H1 (cell line): ENCODE results near the gene CCNT2. TPM values are rescaled to one million over a fixed set of nuclear protein-coding genes. Genes with fewer than 3 reads are reported as not detected.

Experiments
- CTCF ChIA-PET: fragments of 300-600 bp; sonication (Branson Sonifier 250); formaldehyde crosslinking; loops from one replicate; lab custom pipeline; 2021; ENCODE audit not compliant: partially characterized antibody; lab: Charles Lee
- POLR2A ChIA-PET: fragments of 300-600 bp; sonication (Branson Sonifier 250); formaldehyde crosslinking; loops from one replicate; lab custom pipeline; 2021; ENCODE audit warnings: inconsistent platforms; ENCODE audit not compliant: partially characterized antibody; lab: Charles Lee
- DNase-seq, 2 experiments: peaks; one replicate each; pipeline versions ENCODE4 v3.0.0 to v3.0.0-alpha.2; 2010 to 2022; ENCODE audit warnings: low spot score in 2 of 2, low read depth in 1 of 2, mixed read lengths in 1 of 2
- FAIRE-seq: peaks from 2 replicates; lab custom pipeline; 2011; peaks lifted over from hg19 to GRCh38; lab: Jason Lieb, UNC
- H2AFZ ChIP-seq: 2 replicates; pipeline ENCODE4 v1.8.1; 2012; ENCODE audit warnings: low read length, inconsistent platforms
- H2AK5ac ChIP-seq: 2 replicates; pipeline ENCODE4 v1.6.1; 2013; ENCODE audit warnings: low read depth, low read length
- H2BK120ac ChIP-seq: replicated peaks from 2 replicates; pipeline ENCODE3; 2013; ENCODE audit warnings: low read depth, low read length, inconsistent platforms
- H2BK12ac ChIP-seq: 2 replicates; pipeline ENCODE4 v1.6.1; 2013; ENCODE audit warnings: low read depth, low read length
- H2BK15ac ChIP-seq: 2 replicates; pipeline ENCODE4 v1.6.1; 2013; ENCODE audit warnings: low read length
- H2BK20ac ChIP-seq: 2 replicates; pipeline ENCODE4 v1.6.1; 2013; ENCODE audit warnings: low read length
- H2BK5ac ChIP-seq: 2 replicates; pipeline ENCODE4 v1.6.1; 2013; ENCODE audit warnings: low read depth, low read length
- H3K14ac ChIP-seq: 2 replicates; pipeline ENCODE4 v1.6.1; 2013; ENCODE audit warnings: inconsistent platforms; ENCODE audit not compliant: insufficient read length
- H3K18ac ChIP-seq: 2 replicates; pipeline ENCODE4 v1.6.1; 2013; ENCODE audit warnings: low read length; ENCODE audit errors: extremely low read depth
- H3K23ac ChIP-seq: 2 replicates; pipeline ENCODE4 v1.6.1; 2013; ENCODE audit warnings: inconsistent platforms; ENCODE audit not compliant: insufficient read length
- H3K23me2 ChIP-seq: 2 replicates; pipeline ENCODE4 v1.6.1; 2013; ENCODE audit warnings: low read depth, low read length
- H3K27ac ChIP-seq: 2 replicates; pipeline ENCODE4 v1.6.1; 2011; ENCODE audit warnings: low read depth, low read length, inconsistent platforms
- H3K27me3 ChIP-seq, 4 experiments: replicated peaks in 1 of 4; 1 replicate in 1 of 4; 2 replicates in 3 of 4; pipeline versions ENCODE4 v1.6.1 to v1.8.1; 2011 to 2013; ENCODE audit warnings: low read length in 3 of 4, mild to moderate bottlenecking in 3 of 4, inconsistent platforms in 2 of 4, mixed read lengths in 2 of 4, moderate library complexity in 1 of 4; ENCODE audit not compliant: control insufficient read depth in 3 of 4, insufficient read depth in 3 of 4; ENCODE audit errors: extremely low read depth in 1 of 4
- H3K36me3 ChIP-seq, 4 experiments: 2 replicates each; pipeline versions ENCODE4 v1.6.1 to v1.8.1; 2011 to 2013; ENCODE audit warnings: mild to moderate bottlenecking in 4 of 4, low read length in 3 of 4, moderate library complexity in 2 of 4, control low read depth in 1 of 4, inconsistent platforms in 1 of 4; ENCODE audit not compliant: insufficient read depth in 4 of 4, control insufficient read depth in 2 of 4
- H3K4ac ChIP-seq: replicated peaks from 2 replicates; pipeline ENCODE3; 2013; ENCODE audit warnings: low read length, low read depth, mixed read lengths, inconsistent platforms; ENCODE audit not compliant: insufficient read length
- H3K4me1 ChIP-seq, 4 experiments: replicated peaks in 1 of 4; 1 replicate in 1 of 4; 2 replicates in 3 of 4; pipeline versions ENCODE4 v1.6.1 to v1.8.1; 2011 to 2013; ENCODE audit warnings: low read length in 3 of 4, inconsistent platforms in 2 of 4, mixed read lengths in 1 of 4; ENCODE audit not compliant: insufficient read depth in 4 of 4, control insufficient read depth in 3 of 4
- H3K4me2 ChIP-seq, 2 experiments: 2 replicates each; pipeline versions ENCODE4 v1.6.1 to v1.8.1; 2011 to 2013; ENCODE audit warnings: low read depth in 2 of 2, low read length in 2 of 2, control low read depth in 1 of 2, inconsistent platforms in 1 of 2, mild to moderate bottlenecking in 1 of 2; ENCODE audit not compliant: insufficient read depth in 1 of 2
- H3K4me3 ChIP-seq, 4 experiments: fragments of 200-600, 300-600 bp in 1 of 4; sonication (generic), shearing (Covaris generic), sonication (Bioruptor Twin) in 1 of 4; 2 replicates each; pipeline versions ENCODE4 v1.5.1 to v1.8.1; 2011 to 2016; ENCODE audit warnings: low read length in 4 of 4, low read depth in 3 of 4, control low read depth in 2 of 4, inconsistent platforms in 2 of 4, mild to moderate bottlenecking in 2 of 4, mixed read lengths in 1 of 4, moderate library complexity in 1 of 4; ENCODE audit not compliant: insufficient read depth in 2 of 4; ENCODE audit errors: extremely low read depth in 1 of 4
- H3K56ac ChIP-seq: replicated peaks from 2 replicates; pipeline ENCODE3; 2013; ENCODE audit warnings: low read depth, mild to moderate bottlenecking, mixed read lengths, low read length, inconsistent platforms; ENCODE audit not compliant: insufficient read length
- H3K79me1 ChIP-seq: 2 replicates; pipeline ENCODE4 v1.6.1; 2013; ENCODE audit warnings: low read depth, low read length, control low read depth
- H3K79me2 ChIP-seq, 2 experiments: 2 replicates each; pipeline versions ENCODE4 v1.6.1 to v1.8.1; 2012 to 2013; ENCODE audit warnings: low read length in 2 of 2, mild to moderate bottlenecking in 2 of 2, inconsistent platforms in 1 of 2; ENCODE audit not compliant: insufficient read depth in 2 of 2, control insufficient read depth in 1 of 2
- H3K9ac ChIP-seq, 4 experiments: replicated peaks in 1 of 4; 1 replicate in 1 of 4; 2 replicates in 3 of 4; pipeline versions ENCODE4 v1.6.1 to v1.8.1; 2011 to 2013; ENCODE audit warnings: low read depth in 3 of 4, low read length in 3 of 4, control low read depth in 2 of 4, mild to moderate bottlenecking in 2 of 4, moderate library complexity in 2 of 4, inconsistent platforms in 1 of 4; ENCODE audit errors: extremely low read depth in 1 of 4
- H3K9me3 ChIP-seq, 2 experiments: 2 replicates each; pipeline versions ENCODE4 v1.6.1 to v1.8.1; 2012 to 2013; ENCODE audit warnings: mild to moderate bottlenecking in 2 of 2, moderate library complexity in 2 of 2, control low read depth in 1 of 2, inconsistent platforms in 1 of 2, low read depth in 1 of 2, low read length in 1 of 2, mixed read lengths in 1 of 2; ENCODE audit not compliant: insufficient read depth in 2 of 2
- H4K20me1 ChIP-seq, 2 experiments: replicated peaks in 1 of 2; 2 replicates each; pipeline versions ENCODE3 to v1.8.1; 2011 to 2013; ENCODE audit warnings: inconsistent platforms in 2 of 2, low read length in 2 of 2, mild to moderate bottlenecking in 1 of 2; ENCODE audit not compliant: insufficient read depth in 2 of 2, control insufficient read depth in 1 of 2
- H4K5ac ChIP-seq: 2 replicates; pipeline ENCODE4 v1.6.1; 2013; ENCODE audit warnings: low read length, low read depth, mixed read lengths, inconsistent platforms; ENCODE audit not compliant: insufficient read length
- H4K8ac ChIP-seq: 2 replicates; pipeline ENCODE4 v1.8.0; 2013; ENCODE audit warnings: mild to moderate bottlenecking, moderate library complexity, low read length, inconsistent platforms; ENCODE audit not compliant: insufficient read depth; ENCODE audit errors: extremely low read depth
- H4K91ac ChIP-seq: replicated peaks from 2 replicates; pipeline ENCODE3; 2013; ENCODE audit warnings: low read length, mixed read lengths, inconsistent platforms; ENCODE audit not compliant: insufficient read length
- CREB1 ChIP-seq: IDR thresholded peaks from 2 replicates; pipeline ENCODE4 v1.6.1; 2012; ENCODE audit warnings: inconsistent platforms
- EP300 ChIP-seq, 2 experiments: IDR thresholded peaks; 1 replicate in 1 of 2; 2 replicates in 1 of 2; pipeline ENCODE4 v1.6.1; 2011 to 2012; ENCODE audit warnings: low read depth in 2 of 2, low read length in 2 of 2, mild to moderate bottlenecking in 2 of 2, borderline replicate concordance in 1 of 2, inconsistent platforms in 1 of 2, moderate library complexity in 1 of 2
- MAFK ChIP-seq: IDR thresholded peaks from 2 replicates; pipeline ENCODE4 v1.6.1; 2012; ENCODE audit warnings: low read depth, mild to moderate bottlenecking, improper control_type of control experiment, low read length
- RAD21 ChIP-seq, 2 experiments: IDR thresholded peaks in 1 of 2; conservative IDR thresholded peaks in 1 of 2; 2 replicates each; pipeline ENCODE4 v1.6.1; 2011; ENCODE audit warnings: low read depth in 2 of 2, low read length in 2 of 2, improper control_type of control experiment in 1 of 2, inconsistent platforms in 1 of 2, mild to moderate bottlenecking in 1 of 2, moderate library complexity in 1 of 2
- RFX5 ChIP-seq: IDR thresholded peaks from 2 replicates; pipeline ENCODE4 v1.6.1; 2011; ENCODE audit warnings: low read depth, low read length, improper control_type of control experiment, borderline replicate concordance
- WGBS, 2 experiments: shearing (Covaris generic) in 1 of 2; methylation state at CpG; one replicate each; pipeline versions ENCODE4 v1.1.6 to v1.1.7; 2013 to 2015; ENCODE audit warnings: low lambda C conversion rate in 2 of 2, mixed read lengths in 2 of 2, inconsistent platforms in 1 of 2, low coverage in 1 of 2, missing lambda C conversion rate in 1 of 2; ENCODE audit not compliant: insufficient replicate concordance in 2 of 2, insufficient coverage in 1 of 2, insufficient read length in 1 of 2; ENCODE audit errors: extremely low coverage in 1 of 2, missing lambda C conversion rate in 1 of 2; 5-methylcytosine and 5-hydroxymethylcytosine counted together
- polyA plus RNA-seq, 7 experiments: library from polyadenylated mRNA; depleted of rRNA in 3 of 7; stranded (reverse) in 5 of 7; unstranded in 2 of 7; fragments of >200 nt in 5 of 7; fragments of 200-250 nt in 2 of 7; gene quantifications; 1 replicate in 5 of 7; 2 replicates in 1 of 7; 4 replicates in 1 of 7; pipeline versions ENCODE4 v1.2.1 to v1.2.3, GENCODE V29; 2011 to 2013; ENCODE audit warnings: missing spikeins in 2 of 7, mixed read lengths in 2 of 7
- total RNA-seq: library from RNA; stranded (reverse); fragmentation: NEBNext Ultra II Directional; extraction: Animal tissue kit (Norgen Biotek cat#: 25700); gene quantifications from 2 replicates; pipeline ENCODE4 v1.2.1, GENCODE V29; 2021

Gene CCNT2
- total and polyA plus RNA-seq, 2 of the 8 experiments (the other 6 are each of a cell fraction or from before 2014, with no cell fraction given), result 13.0 to 39.7 TPM

DNA sequence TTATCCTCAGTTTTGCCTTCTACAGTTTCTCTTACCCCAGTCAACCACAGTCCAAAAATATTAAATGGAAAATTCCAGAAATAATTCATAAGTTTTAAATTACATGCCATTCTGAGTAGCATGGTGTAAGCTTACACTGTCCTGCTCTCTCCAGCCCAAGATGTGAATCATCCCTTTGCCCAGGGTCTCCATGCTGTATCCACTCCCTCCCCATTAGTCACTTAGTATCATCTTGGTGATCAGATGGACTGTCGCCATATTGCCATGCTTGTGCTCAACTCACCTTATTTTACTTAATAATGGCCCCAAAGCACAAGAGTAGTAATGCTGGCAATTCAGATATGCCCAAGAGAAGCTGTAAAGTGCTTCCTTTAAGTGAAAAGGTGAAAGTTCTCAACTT lies 18.5 kb upstream of the CCNT2 start:
- CTCF ChIA-PET, result interaction anchor here (0.6 to 1.6 kb wide), 3 partner anchors 150 to 433 kb away, joined by 4 read pairs; no protein-coding TSS in a partner anchor
- Histone ChIP-seq H2BK5ac (no peak overlapping the region), H3K4ac (no peak overlapping the region), H2BK20ac (no peak overlapping the region), H2BK120ac (no peak overlapping the region), H2AK5ac (no peak overlapping the region), H3K27ac (no peak overlapping the region), H3K23me2 (no peaks in the 10 kb centered on the region), H4K8ac (no peak overlapping the region), H4K20me1 (no peaks in the 10 kb centered on the region), H2AFZ (no peak overlapping the region), H3K27me3 (no peaks in the 10 kb centered on the region), H3K79me2 (no peaks in the 10 kb centered on the region), H3K36me3 (no peaks in the 10 kb centered on the region), H4K91ac (no peak overlapping the region), H4K5ac (no peak overlapping the region), H3K14ac (no peak overlapping the region), H3K79me1 (no peaks in the 10 kb centered on the region), H2BK15ac (no peak overlapping the region), H3K56ac (no peak overlapping the region), H3K4me2 (no peak overlapping the region), H3K18ac (no peak overlapping the region), H3K23ac (no peak overlapping the region), H2BK12ac (no peak overlapping the region), H3K4me3 (no peak overlapping the region), H3K9ac (no peak overlapping the region), H3K4me1 (no peaks in the 10 kb centered on the region), H3K9me3 (no peaks in the 10 kb centered on the region)
- DNase-seq (no peak), FAIRE-seq (no peak)
- 95% methylated on average over 1 of the region's 1 CpG; no CpG with 5 or more reads in 1 of the 2 experiments for WGBS, 2 experiments
- POLR2A ChIA-PET, result no interaction called here
- TF ChIP-seq RFX5, result no peak
- no peak for TF ChIP-seq MAFK
- TF ChIP-seq CREB1, result no peak
- TF ChIP-seq EP300 (IDR thresholded peaks at IDR 0.05; ENCODE audit: borderline replicate concordance in 1 of 2, low read depth in 2 of 2, low read length in 2 of 2), result no peak
- no peak for TF ChIP-seq RAD21 (IDR thresholded peaks at IDR 0.05 in 1 of 2, conservative IDR thresholded peaks at IDR 0.05 in 1 of 2; ENCODE audit: low read depth in 2 of 2, low read length in 2 of 2)
